Measurements from ENCODE around the gene C1R. TPM values are rescaled to one million over a fixed set of nuclear protein-coding genes. Genes with fewer than 3 reads are reported as not detected.

The C1R gene
- total RNA-seq, 2 experiments from 2014 or later: 0.30 TPM; not detected in 1

DNA sequence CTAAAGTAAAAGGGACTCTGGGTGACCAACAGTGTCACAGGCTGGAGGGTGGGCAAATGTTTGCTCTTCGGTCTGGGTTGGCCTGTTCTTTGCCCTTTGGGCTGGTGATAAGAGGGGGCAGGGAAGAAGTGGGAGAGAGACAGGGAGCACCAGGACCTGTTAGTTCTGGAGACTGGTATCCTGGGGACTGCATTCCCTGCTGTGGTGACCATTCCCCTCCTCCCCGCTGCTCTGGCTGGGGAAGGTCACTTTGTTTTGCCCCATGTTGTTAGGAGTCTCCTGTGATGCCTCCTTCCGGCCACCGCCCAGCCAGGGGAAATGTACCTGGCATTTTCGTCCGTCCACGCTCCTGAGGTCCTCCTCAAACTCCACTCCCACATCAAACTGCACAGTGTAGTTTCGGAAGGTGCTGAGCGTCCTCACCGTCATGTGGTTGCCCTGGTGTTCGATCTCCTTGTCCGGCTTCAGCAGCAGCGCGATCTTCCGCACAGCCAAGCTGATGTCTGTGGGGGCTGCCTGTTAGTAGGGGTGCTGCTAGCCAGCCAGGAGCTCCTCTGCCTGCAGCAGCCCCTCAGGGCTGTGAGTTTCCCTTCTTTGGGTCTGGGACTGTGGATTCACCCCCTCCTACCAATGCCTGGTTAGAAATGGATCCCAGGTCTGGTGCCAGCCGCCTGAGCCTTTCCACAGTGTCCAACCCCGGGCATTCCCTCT lies 35.8 kb upstream of the C1R start:
- POLR2A ChIA-PET: no interaction called here
- CTCF ChIA-PET (ENCODE audit: unreplicated experiment): no interaction called here
- H3K27ac ChIP-seq (ENCODE audit: low read depth, low read length, poor library complexity, severe bottlenecking): no peak overlapping the region
- peaks cover 20% of the 10 kb centered on the region for H3K4me1 ChIP-seq (ENCODE audit: insufficient read depth, low read length, poor library complexity, severe bottlenecking)
- TF ChIP-seq CTCF (conservative IDR thresholded peaks at IDR 0.05; ENCODE audit: low read length): no peak
- TF ChIP-seq EZH2phosphoT487 (IDR thresholded peaks at IDR 0.05; ENCODE audit: borderline replicate concordance, low read depth, low read length): no peak
- no peaks in the 10 kb centered on the region for H3K79me2 ChIP-seq (ENCODE audit: insufficient read depth, low read depth, low read length)
- BruUV-seq (replicated peaks): no TSS peak
- no peaks in the 10 kb centered on the region for H3K36me3 ChIP-seq (ENCODE audit: insufficient read depth, low read length)
- no peak overlapping the region for H3K4me2 ChIP-seq (ENCODE audit: low read length)
- DNase-seq (ENCODE audit: low spot score): no peak
- no peaks in the 10 kb centered on the region for H3K9me2 ChIP-seq (ENCODE audit: insufficient read depth, low read length)
- H2AFZ ChIP-seq (ENCODE audit: low read length): no peak overlapping the region
- intact Hi-C loops (cut with micrococcal nuclease; ENCODE audit: unreplicated experiment): no loop called here
- no peaks in the 10 kb centered on the region for H4K20me1 ChIP-seq (ENCODE audit: insufficient read depth, low read length)
- H3K9me3 ChIP-seq (ENCODE audit: low read length): no peaks in the 10 kb centered on the region
- H3K4me3 ChIP-seq (ENCODE audit: low read depth, low read length, poor library complexity, severe bottlenecking): no peak overlapping the region

- no peaks in the 10 kb centered on the region for H4K20me1 ChIP-seq (ENCODE audit: insufficient read depth, low read length)
- no peak overlapping the region for H3K4me2 ChIP-seq (ENCODE audit: low read length)
- BruUV-seq (replicated peaks): no TSS peak
- H3K36me3 ChIP-seq (ENCODE audit: insufficient read depth, low read length): no peaks in the 10 kb centered on the region
- no peaks in the 10 kb centered on the region for H3K79me2 ChIP-seq (ENCODE audit: insufficient read depth, low read depth, low read length)
- intact Hi-C loops (cut with micrococcal nuclease; ENCODE audit: unreplicated experiment): no loop called here
- TF ChIP-seq EZH2phosphoT487 (IDR thresholded peaks at IDR 0.05; ENCODE audit: borderline replicate concordance, low read depth, low read length) (no peak), CTCF (conservative IDR thresholded peaks at IDR 0.05; ENCODE audit: low read length) (no peak)
- CTCF ChIA-PET (ENCODE audit: unreplicated experiment): no interaction called here
- no peaks in the 10 kb centered on the region for H3K9me3 ChIP-seq (ENCODE audit: low read length)
- H3K4me1 ChIP-seq (ENCODE audit: insufficient read depth, low read length, poor library complexity, severe bottlenecking): peaks cover 8% of the 10 kb centered on the region
- no peak overlapping the region for H3K4me3 ChIP-seq (ENCODE audit: low read depth, low read length, poor library complexity, severe bottlenecking)
- POLR2A ChIA-PET: no interaction called here
- no peak for DNase-seq (ENCODE audit: low spot score)
- no peaks in the 10 kb centered on the region for H3K9me2 ChIP-seq (ENCODE audit: insufficient read depth, low read length)
- no peak overlapping the region for H2AFZ ChIP-seq (ENCODE audit: low read length)
- no peak overlapping the region for H3K27ac ChIP-seq (ENCODE audit: low read depth, low read length, poor library complexity, severe bottlenecking)
These were observed 33.5 kb upstream of the C1R start for GRCh38 chr12:7125632-7126227.

- DNase-seq (ENCODE audit: low spot score): no peak
- H3K9me3 ChIP-seq (ENCODE audit: low read length): no peaks in the 10 kb centered on the region
- no peaks in the 10 kb centered on the region for H4K20me1 ChIP-seq (ENCODE audit: insufficient read depth, low read length)
- no peak overlapping the region for H3K27ac ChIP-seq (ENCODE audit: low read depth, low read length, poor library complexity, severe bottlenecking)
- H3K9me2 ChIP-seq (ENCODE audit: insufficient read depth, low read length): no peaks in the 10 kb centered on the region
- no peak overlapping the region for H3K4me3 ChIP-seq (ENCODE audit: low read depth, low read length, poor library complexity, severe bottlenecking)
- TF ChIP-seq EZH2phosphoT487 (IDR thresholded peaks at IDR 0.05; ENCODE audit: borderline replicate concordance, low read depth, low read length): no peak
- TF ChIP-seq CTCF (conservative IDR thresholded peaks at IDR 0.05; ENCODE audit: low read length): no peak
- peaks cover under 1% of the 10 kb centered on the region for H3K4me1 ChIP-seq (ENCODE audit: insufficient read depth, low read length, poor library complexity, severe bottlenecking)
- BruUV-seq (replicated peaks): no TSS peak
- H3K36me3 ChIP-seq (ENCODE audit: insufficient read depth, low read length): no peaks in the 10 kb centered on the region
- no peak overlapping the region for H2AFZ ChIP-seq (ENCODE audit: low read length)
- intact Hi-C loops (cut with micrococcal nuclease; ENCODE audit: unreplicated experiment): no loop called here
- POLR2A ChIA-PET: no interaction called here
- CTCF ChIA-PET (ENCODE audit: unreplicated experiment): no interaction called here
- no peaks in the 10 kb centered on the region for H3K79me2 ChIP-seq (ENCODE audit: insufficient read depth, low read depth, low read length)
- H3K4me2 ChIP-seq (ENCODE audit: low read length): no peak overlapping the region
These were observed 31.7 kb upstream of the C1R start for GRCh38 chr12:7123806-7124522.
